ENCODE data around the gene CARD19.

The CARD19 gene

DNA sequence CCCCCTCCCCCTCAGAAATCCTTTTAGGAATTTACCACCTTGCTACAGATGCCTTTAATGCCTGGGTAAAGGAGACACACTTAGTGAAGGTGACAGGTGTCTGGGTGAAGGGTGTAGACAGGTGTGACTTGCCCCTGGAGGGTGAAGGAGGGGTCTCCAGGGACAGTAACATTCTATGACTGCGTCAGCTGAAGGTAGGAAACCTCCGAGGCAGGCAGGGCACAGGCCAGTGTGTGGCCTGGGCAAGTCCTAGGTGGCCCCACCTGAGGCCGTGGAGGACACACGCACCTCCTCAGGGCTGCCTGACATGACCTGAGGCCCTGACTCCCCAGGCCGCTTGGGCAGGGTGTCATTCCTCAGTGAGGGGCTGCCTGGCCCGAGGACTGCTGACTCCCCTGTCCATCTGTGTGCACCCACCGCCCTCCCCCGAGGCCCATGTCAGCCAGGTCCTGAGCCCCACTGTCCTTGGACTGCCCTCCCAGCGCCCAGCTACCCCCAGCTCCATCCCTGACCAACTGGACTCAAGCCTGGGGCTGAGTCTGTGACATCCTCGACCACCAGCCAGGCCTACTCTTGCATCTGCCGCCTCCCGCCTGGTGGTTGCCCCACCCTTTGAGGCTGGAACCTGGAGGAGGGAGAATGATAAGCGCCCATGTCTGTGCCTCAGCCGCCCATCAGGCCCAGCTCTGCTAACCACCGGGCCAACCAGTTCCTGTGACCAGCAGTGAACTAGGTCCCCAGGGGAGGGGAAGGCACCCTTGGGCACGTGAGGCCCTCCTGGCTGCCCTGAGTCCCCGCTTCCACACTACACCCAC is 18.4 kb downstream of the CARD19 start:
- TF ChIP-seq, protein P1, sequence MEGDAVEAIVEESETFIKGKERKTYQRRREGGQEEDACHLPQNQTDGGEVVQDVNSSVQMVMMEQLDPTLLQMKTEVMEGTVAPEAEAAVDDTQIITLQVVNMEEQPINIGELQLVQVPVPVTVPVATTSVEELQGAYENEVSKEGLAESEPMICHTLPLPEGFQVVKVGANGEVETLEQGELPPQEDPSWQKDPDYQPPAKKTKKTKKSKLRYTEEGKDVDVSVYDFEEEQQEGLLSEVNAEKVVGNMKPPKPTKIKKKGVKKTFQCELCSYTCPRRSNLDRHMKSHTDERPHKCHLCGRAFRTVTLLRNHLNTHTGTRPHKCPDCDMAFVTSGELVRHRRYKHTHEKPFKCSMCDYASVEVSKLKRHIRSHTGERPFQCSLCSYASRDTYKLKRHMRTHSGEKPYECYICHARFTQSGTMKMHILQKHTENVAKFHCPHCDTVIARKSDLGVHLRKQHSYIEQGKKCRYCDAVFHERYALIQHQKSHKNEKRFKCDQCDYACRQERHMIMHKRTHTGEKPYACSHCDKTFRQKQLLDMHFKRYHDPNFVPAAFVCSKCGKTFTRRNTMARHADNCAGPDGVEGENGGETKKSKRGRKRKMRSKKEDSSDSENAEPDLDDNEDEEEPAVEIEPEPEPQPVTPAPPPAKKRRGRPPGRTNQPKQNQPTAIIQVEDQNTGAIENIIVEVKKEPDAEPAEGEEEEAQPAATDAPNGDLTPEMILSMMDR (IDR thresholded peaks at IDR 0.05), result no peak

DNA sequence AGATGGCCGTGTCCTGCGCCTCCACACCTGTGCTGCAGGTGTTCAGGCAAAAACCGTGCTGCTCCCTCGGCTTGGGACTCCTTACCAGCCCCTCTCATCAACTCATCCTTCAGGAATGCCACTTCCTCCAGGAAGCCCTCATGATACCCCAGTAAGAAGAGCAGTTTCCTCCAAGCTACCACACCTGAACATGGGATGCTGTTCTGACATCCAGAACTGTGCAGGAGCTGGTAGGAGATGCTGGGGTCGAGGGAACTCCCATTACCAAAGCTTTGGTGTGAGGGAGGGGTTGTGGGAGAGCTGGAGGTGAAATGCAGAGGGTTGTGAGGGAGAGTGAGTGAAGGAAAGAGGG is 18.9 kb downstream of the CARD19 start:
- TF ChIP-seq, protein P1 (IDR thresholded peaks at IDR 0.05), result no peak

DNA sequence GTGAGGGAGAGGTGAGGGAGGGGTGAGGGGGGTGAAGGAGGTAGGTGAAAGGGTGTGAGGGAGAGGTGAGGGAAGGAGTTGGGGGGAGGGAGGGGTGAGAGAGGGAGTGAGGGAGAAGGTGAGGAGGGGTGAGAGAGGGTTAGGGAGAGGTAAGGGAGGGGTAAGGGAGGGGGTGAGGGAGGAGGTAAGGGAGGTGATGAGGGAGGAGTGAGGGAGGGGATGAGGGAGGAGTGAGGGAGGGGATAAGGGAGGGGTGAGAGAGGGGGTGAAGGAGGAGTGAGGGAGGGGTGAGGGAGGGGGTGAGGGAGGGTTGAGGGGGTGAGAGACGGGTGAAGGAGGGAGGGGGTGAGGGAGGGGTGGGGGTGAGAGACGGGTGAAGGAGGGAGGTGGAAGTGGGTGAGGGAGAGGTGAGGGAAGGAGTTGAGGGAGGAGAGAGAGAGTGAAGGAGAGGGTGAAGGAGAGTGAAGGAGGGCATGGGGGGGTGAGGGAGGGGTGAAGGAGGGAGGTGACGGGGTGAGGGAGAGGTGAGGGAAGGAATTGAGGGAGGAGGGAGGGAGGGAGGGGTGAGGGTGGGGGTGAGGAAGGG is 19.6 kb downstream of the CARD19 start:
- TF ChIP-seq, protein P1 (IDR thresholded peaks at IDR 0.05), result no peak

DNA sequence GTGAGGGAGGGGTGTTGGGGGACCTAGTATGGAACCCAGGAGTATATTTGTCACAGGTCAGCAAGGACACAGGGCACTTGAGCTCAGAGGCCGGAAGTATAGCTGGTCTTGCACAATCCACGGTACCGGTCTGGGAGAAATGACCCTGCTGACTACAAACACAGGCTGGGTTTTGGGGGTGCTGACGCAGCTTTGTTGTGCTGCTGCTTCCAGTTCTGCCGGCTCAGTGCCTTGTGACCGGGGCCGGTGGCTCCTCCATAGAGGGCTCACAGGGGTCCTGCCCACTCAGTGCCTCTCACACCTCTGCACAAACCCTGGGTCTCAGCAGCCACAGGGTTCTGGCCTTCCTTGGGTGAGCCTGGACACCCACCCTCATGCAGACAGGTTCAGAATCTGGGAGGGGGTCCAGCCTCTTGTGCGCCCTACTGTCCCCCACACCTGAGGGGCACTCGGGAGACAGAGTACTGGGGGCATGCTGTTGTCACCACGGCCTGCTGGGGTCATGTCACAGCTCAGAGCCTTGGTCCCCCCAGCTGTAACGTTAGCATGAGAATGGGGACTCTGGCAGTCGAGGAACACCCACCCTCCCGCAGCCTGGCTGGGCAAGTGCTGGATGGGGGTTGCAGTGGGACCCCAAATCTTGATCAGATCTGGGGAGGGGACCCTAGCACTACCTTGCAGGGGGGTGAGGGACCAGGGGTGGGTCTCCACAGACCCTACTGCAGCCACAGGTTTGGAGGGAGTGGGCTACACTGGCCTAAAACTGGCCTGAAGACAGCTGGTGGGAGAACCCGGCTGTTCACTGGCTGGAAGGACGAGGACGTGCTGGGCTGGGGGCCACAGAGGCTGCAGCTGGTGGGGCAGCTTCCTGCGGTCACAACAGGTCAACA is 20.3 kb downstream of the CARD19 start:
- TF ChIP-seq, protein P1 (IDR thresholded peaks at IDR 0.05), result no peak

DNA sequence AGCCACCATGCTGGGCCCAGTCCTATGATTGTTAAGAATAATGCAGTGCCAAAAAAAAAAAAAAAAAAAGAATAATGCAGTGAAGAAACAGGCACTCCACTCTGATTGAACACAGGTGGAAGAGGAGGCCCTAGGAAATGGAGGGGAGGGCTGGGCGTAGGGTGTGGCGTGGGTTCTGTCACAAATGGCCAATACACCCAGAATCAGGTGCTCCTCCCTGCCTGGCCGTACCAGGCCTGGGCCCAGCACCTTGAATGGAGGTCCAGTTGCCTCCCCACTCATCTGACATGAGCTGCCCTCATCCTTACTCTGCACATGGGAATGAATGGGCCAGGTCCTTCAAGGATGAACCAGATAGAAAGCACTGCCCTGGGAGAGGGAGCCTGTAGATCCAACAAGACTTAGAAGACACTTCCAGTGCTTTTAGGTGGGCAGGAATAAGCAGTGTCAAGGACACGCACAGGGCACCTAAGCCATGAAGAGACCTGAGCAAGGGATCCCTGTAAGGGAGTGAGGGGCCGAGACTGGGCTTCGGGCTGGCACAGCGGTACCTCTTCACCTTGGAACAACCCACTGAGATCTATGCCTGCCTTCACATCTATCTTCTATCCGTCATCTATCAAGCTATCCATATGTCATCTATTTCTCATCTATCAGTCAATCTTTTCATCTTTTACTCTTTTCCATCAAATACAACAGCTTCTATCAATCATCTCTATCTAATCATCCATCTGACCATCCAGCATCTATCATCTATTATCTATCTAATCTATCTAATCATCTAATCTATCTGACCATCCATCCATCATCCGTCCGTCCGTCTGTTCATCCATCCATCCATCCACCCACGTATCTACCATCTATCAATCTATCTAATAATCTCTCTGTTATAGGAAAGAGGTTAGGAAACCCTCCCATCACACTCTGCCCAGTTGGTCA is 22.2 kb downstream of the CARD19 start:
- TF ChIP-seq, protein P1 (IDR thresholded peaks at IDR 0.05), result no peak

DNA sequence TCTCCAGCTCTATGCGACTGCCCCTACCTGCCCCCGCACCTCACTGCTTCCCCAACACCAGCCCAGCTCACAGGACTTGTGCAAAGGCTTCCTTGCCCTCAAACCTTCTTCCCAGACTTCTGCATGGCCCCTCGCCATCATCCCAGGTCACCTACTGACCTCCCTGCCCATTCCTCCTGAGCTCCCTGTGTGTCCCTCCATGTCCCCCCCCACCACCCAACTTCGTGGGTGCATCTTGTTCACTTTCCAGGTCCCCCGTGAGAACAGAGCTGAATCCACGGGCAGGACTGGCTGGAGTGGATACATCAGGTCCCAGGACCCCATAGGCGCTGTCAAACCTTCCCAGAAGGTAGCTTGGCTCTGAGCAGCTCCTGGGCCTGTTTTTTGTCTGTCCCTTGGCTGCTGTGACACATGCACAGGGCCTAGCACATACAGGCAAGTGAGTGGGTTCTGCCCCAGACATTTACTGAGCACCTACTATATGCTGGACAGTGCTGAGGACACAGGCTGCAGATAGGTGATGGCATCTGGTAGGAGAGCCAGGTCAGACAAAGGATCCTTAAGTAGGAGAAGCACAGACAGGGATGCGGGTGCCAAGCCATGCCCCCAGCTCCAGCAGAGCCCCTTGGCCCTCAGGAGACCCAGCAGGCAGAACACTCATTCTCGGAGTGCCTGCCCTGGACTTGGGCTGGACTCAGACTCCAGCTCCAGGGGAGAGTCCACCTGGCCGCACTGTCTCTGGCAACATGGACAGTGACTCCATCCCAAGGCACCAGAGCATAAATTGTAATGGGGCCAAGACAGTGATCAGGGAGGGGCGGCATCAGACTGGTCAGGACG is 23.1 kb downstream of the CARD19 start:
- TF ChIP-seq, protein P1 (IDR thresholded peaks at IDR 0.05), result no peak
